HFFc6 (cell line): ENCODE results near the gene ELP6. TPM values are rescaled to one million over a fixed set of nuclear protein-coding genes. Genes with fewer than 3 reads are reported as not detected.
A peak's percentile ranks its signal among the peaks of the same experiment; 100 is the strongest.

Experiments used
- DNase-seq: peaks from one replicate; pipeline ENCODE4 v3.0.0-alpha.2; 2018
- H3K27ac Mint-ChIP-seq: 2 replicates; pipeline ENCODE4 v1.8.0; 2020; ENCODE audit warnings: mild to moderate bottlenecking, mixed read lengths
- H3K27me3 Mint-ChIP-seq: 2 replicates; pipeline ENCODE4 v1.8.0; 2021; ENCODE audit warnings: mild to moderate bottlenecking, moderate library complexity, mixed read lengths; ENCODE audit not compliant: insufficient read depth
- H3K36me3 Mint-ChIP-seq: 2 replicates; pipeline ENCODE4 v1.8.0; 2021; ENCODE audit warnings: low read depth, mixed read lengths
- H3K4me1 Mint-ChIP-seq: 2 replicates; pipeline ENCODE4 v1.8.0; 2020; ENCODE audit warnings: low read depth, mixed read lengths
- H3K4me3 Mint-ChIP-seq: 2 replicates; pipeline ENCODE4 v1.8.0; 2020; ENCODE audit warnings: mild to moderate bottlenecking, moderate library complexity, mixed read lengths
- H3K9me3 Mint-ChIP-seq: 2 replicates; pipeline ENCODE4 v1.8.0; 2020; ENCODE audit warnings: mild to moderate bottlenecking, mixed read lengths
- total RNA-seq, 6 experiments: library from RNA; stranded (reverse); fragmentation: NEBNext Ultra II Directional; extraction: Animal tissue kit (Norgen Biotek cat#: 25700); gene quantifications; 2 replicates in 1 of 6; 3 replicates in 5 of 6; pipeline ENCODE4 v1.2.3, GENCODE V29; 2021
- TF ChIP-seq, protein P1 (sequence below): fragments of 200-600 bp; sonication (generic); IDR thresholded peaks from 2 replicates; pipeline ENCODE4 v1.5.0; 2021; ENCODE audit warnings: antibody characterized with exemption, mild to moderate bottlenecking

ELP6 gene
- total RNA-seq, 6 experiments from 2014 or later: 30.4 to 36.2 (median 34.5) TPM

DNA sequence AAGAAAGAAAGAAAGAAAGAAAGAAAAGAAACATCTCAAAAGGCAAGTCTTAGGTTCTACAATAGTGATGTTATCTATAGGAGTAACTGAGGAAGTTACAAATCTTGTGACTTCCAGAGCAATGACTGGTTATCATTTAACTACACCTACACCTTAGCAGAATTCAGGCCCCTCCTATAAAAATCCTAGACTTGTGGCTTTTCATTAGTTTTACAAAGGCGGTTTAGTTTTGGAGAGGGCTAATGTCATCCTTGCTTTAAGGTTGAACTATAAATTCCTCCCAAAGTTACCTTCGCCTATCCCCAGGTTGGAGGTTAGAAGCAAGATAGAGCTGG lies 33.7 kb downstream of the ELP6 start:
- H3K4me3 Mint-ChIP-seq: no peak overlapping the region
- TF ChIP-seq, protein P1, sequence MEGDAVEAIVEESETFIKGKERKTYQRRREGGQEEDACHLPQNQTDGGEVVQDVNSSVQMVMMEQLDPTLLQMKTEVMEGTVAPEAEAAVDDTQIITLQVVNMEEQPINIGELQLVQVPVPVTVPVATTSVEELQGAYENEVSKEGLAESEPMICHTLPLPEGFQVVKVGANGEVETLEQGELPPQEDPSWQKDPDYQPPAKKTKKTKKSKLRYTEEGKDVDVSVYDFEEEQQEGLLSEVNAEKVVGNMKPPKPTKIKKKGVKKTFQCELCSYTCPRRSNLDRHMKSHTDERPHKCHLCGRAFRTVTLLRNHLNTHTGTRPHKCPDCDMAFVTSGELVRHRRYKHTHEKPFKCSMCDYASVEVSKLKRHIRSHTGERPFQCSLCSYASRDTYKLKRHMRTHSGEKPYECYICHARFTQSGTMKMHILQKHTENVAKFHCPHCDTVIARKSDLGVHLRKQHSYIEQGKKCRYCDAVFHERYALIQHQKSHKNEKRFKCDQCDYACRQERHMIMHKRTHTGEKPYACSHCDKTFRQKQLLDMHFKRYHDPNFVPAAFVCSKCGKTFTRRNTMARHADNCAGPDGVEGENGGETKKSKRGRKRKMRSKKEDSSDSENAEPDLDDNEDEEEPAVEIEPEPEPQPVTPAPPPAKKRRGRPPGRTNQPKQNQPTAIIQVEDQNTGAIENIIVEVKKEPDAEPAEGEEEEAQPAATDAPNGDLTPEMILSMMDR: no peak
- H3K9me3 Mint-ChIP-seq: no peaks in the 10 kb centered on the region
- no peak overlapping the region for H3K27ac Mint-ChIP-seq
- H3K27me3 Mint-ChIP-seq: no peaks in the 10 kb centered on the region
- no peak for DNase-seq
- no peaks in the 10 kb centered on the region for H3K36me3 Mint-ChIP-seq
- peaks cover 15% of the 10 kb centered on the region for H3K4me1 Mint-ChIP-seq

DNA sequence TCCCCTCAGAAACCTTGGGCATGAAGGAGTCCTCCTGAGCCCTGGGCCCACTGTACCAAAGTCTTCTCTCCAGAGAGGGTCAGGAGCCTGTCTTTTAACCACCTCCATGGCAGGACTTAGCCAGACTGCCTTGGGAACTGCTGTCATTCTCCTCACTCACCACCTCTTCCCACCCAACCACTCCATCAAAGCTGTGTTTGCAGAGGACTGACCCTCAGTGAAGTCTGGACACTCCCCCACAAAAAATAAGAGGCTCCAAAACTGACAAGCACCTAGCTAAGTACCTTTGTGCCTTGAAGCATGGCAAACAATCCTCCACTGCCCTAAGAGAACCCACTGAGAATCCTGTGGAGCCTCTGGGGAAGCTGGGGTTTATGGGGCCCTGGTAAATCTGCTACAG lies 35.5 kb downstream of the ELP6 start:
- H3K36me3 Mint-ChIP-seq: no peaks in the 10 kb centered on the region
- H3K27ac Mint-ChIP-seq: no peak overlapping the region
- H3K9me3 Mint-ChIP-seq: no peaks in the 10 kb centered on the region
- TF ChIP-seq, protein P1: no peak
- no peaks in the 10 kb centered on the region for H3K27me3 Mint-ChIP-seq
- peaks cover 28% of the 10 kb centered on the region for H3K4me1 Mint-ChIP-seq
- H3K4me3 Mint-ChIP-seq: no peak overlapping the region
- no peak for DNase-seq

DNA sequence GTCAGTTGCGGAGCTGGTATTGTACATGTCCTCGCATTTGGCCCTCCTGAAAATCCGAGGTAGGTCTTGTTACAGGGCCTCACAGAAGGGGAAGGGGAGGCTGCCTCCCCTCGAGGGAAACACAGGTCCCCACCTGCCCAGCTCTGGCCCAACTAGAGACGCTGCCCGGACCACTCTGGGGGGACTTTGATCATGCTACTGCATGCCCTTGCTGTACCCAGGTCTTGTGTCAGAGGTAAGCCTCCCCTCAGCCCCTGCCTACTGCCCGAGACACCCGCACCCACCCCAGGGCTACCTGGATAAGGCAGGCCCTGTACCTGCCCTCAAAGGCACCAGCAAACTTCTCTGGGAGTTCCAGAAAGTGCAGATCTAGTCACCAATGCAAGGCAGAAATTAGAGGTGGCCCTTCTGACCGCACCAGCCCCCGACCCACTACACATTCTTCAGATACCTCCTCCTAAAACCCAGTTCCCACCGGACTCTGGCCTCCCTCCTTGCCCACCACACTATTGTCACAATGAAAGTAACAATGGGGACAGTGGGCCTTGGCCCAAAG lies 36.8 kb downstream of the ELP6 start:
- no peak for DNase-seq
- peak overlapping the region; percentile 94 for H3K4me3 Mint-ChIP-seq
- H3K36me3 Mint-ChIP-seq: no peaks in the 10 kb centered on the region
- H3K9me3 Mint-ChIP-seq: no peaks in the 10 kb centered on the region
- peak overlapping the region; percentile 68; the same call in 1 of the 2 replicates for H3K27ac Mint-ChIP-seq
- TF ChIP-seq, protein P1: no peak
- H3K4me1 Mint-ChIP-seq: peaks cover 28% of the 10 kb centered on the region
- H3K27me3 Mint-ChIP-seq: no peaks in the 10 kb centered on the region

DNA sequence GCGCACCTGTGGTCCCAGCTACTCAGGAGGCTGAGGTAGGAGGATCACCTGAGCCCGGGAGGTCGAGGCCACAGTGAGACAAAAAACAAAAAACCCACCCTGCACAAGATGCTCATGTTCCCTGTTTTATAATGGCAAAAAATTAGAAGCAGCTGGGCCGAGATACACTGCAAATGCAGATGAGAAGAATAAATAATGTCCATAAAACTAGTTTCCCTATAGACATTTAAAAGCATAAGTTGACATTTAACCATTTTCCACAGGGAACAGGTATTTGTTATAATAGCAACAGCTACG lies 37.2 kb downstream of the ELP6 start:
- H3K4me1 Mint-ChIP-seq: peaks cover 28% of the 10 kb centered on the region
- peak overlapping the region; percentile 68 for H3K27ac Mint-ChIP-seq
- TF ChIP-seq, protein P1: no peak
- no peaks in the 10 kb centered on the region for H3K27me3 Mint-ChIP-seq
- H3K4me3 Mint-ChIP-seq: peak overlapping the region; percentile 94
- DNase-seq: no peak
- no peaks in the 10 kb centered on the region for H3K9me3 Mint-ChIP-seq
- H3K36me3 Mint-ChIP-seq: no peaks in the 10 kb centered on the region

DNA sequence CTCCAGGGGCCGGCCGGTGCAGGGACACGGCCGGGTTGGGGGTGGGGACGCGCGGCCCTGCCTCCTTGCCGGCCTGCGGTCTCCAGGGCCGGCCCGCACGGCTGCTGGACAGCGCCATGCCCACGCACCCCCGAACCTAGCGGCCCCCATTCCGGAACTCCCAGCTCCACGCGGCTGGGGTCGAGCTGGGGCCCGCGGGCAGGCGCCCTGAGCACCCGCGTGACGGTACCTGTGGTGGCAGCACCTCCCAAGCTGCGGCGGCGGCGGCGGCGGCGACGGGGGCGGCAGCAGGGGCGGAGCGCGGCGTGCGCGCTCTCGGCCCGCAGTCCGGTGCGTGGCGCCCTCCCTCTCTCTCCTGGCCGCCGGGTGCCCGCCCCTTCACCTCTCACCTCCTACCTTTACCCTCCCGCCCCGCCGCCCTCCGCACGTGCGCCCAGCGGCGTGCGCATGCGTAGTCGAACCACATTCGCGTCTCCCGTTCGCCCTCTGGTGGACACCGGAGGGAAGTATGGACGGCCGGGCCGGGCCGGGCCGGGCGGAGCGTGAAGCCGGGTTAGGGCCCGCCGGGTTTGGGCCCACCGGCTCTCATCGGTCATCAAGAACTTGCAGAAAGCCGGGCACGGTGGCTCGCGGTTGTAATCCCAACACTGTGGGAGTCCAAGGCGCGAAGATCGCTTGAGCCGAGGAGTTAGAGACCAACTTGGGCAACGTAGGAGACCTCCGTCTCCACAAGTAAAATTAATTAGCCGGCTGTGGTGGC lies 37.8 kb downstream of the ELP6 start, which contains the start of gene SCAP:
Gene SCAP (minus strand): TSS at position 372 of the 760 bp plus-strand sequence. CDS start 32,948 bp downstream, outside the sequence.
- Mint-ChIP-seq H3K4me3 (peak within 1 kb of the TSS; percentile 94), H3K36me3 (no peaks in the 10 kb centered on the region), H3K9me3 (no peaks in the 10 kb centered on the region), H3K27me3 (no peaks in the 10 kb centered on the region), H3K27ac (peak within 1 kb of the TSS; percentile 68), H3K4me1 (peaks cover 28% of the 10 kb centered on the region)
- peak; percentile 58 for DNase-seq
- TF ChIP-seq, protein P1: peak; percentile 98
